GM12878 (cell line): Measurements from ENCODE around the gene MAPT. TPM values are rescaled to one million over a fixed set of nuclear protein-coding genes. Genes with fewer than 3 reads are reported as not detected.

Source experiments
- ATF2 ChIP-seq: IDR thresholded peaks from 2 replicates; pipeline ENCODE4 v1.6.1; 2012; ENCODE audit warnings: low read length, inconsistent platforms
- ATF7 ChIP-seq: fragments of 450-650 bp; IDR thresholded peaks from 2 replicates; pipeline ENCODE4 v1.6.1; 2016; ENCODE audit warnings: low read depth, mild to moderate bottlenecking
- CREM ChIP-seq: IDR thresholded peaks from 2 replicates; pipeline ENCODE4 v1.6.1; 2014; ENCODE audit warnings: antibody characterized with exemption, low read depth
- E2F4 ChIP-seq: IDR thresholded peaks from 2 replicates; pipeline ENCODE4 v1.6.1; 2012; ENCODE audit warnings: low read depth, low read length, improper control_type of control experiment
- MAX ChIP-seq: IDR thresholded peaks from 2 replicates; pipeline ENCODE4 v1.6.1; 2012; ENCODE audit warnings: low read depth, low read length, improper control_type of control experiment
- MEF2B ChIP-seq: fragments of 450-650 bp; IDR thresholded peaks from 2 replicates; pipeline ENCODE4 v1.6.1; 2018; ENCODE audit warnings: mild to moderate bottlenecking, moderate library complexity; ENCODE audit not compliant: partially characterized antibody, poor library complexity, severe bottlenecking
- MLLT1 ChIP-seq: fragments of 450-650 bp; IDR thresholded peaks from 2 replicates; pipeline ENCODE4 v1.6.1; 2016; ENCODE audit warnings: mild to moderate bottlenecking
- NKRF ChIP-seq: fragments of 450-650 bp; conservative IDR thresholded peaks from 2 replicates; pipeline ENCODE4 v1.6.1; 2017; ENCODE audit warnings: mild to moderate bottlenecking, moderate library complexity
- PAX8 ChIP-seq: fragments of 450-650 bp; IDR thresholded peaks from 2 replicates; pipeline ENCODE4 v1.6.1; 2017; ENCODE audit warnings: mild to moderate bottlenecking, moderate library complexity
- RB1 ChIP-seq: fragments of 450-650 bp; formaldehyde crosslinking; IDR thresholded peaks from 2 replicates; pipeline ENCODE4 v1.6.1; 2017; ENCODE audit warnings: mild to moderate bottlenecking, borderline replicate concordance
- SMAD5 ChIP-seq: IDR thresholded peaks from 2 replicates; pipeline ENCODE4 v1.6.1; 2016; ENCODE audit warnings: antibody characterized with exemption, low read depth
- ZBTB33 ChIP-seq: fragments of 450-650 bp; IDR thresholded peaks from 2 replicates; pipeline ENCODE4 v1.6.1; 2017; ENCODE audit warnings: mild to moderate bottlenecking
- polyA plus RNA-seq, 11 experiments: library from polyadenylated mRNA; depleted of rRNA in 4 of 11; unstranded in 6 of 11; stranded (reverse) in 5 of 11; fragments of >200 nt; fragmentation: Nextera tagmentation in 4 of 11; fragmentation: Illumina TruSeq in 1 of 11; extraction: Ambion mirVana in 4 of 11; extraction: Trizol in 1 of 11; gene quantifications; 1 replicate in 1 of 11; 2 replicates in 10 of 11; pipeline versions ENCODE4 v1.2.1 to v1.2.3, GENCODE V29; 2011 to 2016; ENCODE audit warnings: inconsistent platforms in 2 of 11, missing spikeins in 2 of 11, low read depth in 1 of 11
- total RNA-seq, 4 experiments: library from RNA; depleted of rRNA in 3 of 4; stranded (reverse); fragments of >200 nt in 3 of 4; fragmentation: Illumina TruSeq in 1 of 4; extraction: Trizol in 1 of 4; gene quantifications; 2 replicates each; pipeline versions ENCODE4 v1.2.1 to v1.2.3, GENCODE V29; 2013 to 2021

Gene MAPT
- total and polyA plus RNA-seq, 10 of the 15 experiments (the other 5 are each of a cell fraction or from before 2014, with no cell fraction given), result under 0.01 to 0.05 (median 0.03) TPM; not detected in 7

- TF ChIP-seq ZBTB33 (no peak), MLLT1 (no peak), RB1 (no peak), NKRF (no peak), E2F4 (no peak), SMAD5 (no peak), MAX (no peak), ATF2 (no peak), MEF2B (no peak), ATF7 (no peak), PAX8 (no peak), CREM (no peak)
- TF ChIP-seq, all 136 proteins: peak for 0
Observed at GRCh38 chr17:45863857-45864654, 30.3 kb upstream of the MAPT start (continued).
